Fibroblast of the conjunctiva (primary cell): Measurements from ENCODE around the gene CSTPP1.
"Not testable (repeated sequence)": the region's sequence is repeated elsewhere in the genome, so short reads cannot be mapped to it uniquely, and the experiment has no call there.

Experiments
- DNase-seq: peaks from one replicate; pipeline ENCODE4 v3.0.0-alpha.2; 2010; ENCODE audit warnings: low read depth

Gene CSTPP1

GRCh38 chr11:47099918-47100315 lies 163.4 kb downstream of the CSTPP1 start:
- DNase-seq = no peak

- no peak for DNase-seq
These were observed 164.8 kb downstream of the CSTPP1 start for GRCh38 chr11:47101406-47101805.

GRCh38 chr11:47104261-47104950 lies 167.8 kb downstream of the CSTPP1 start:
- no peak for DNase-seq

- no peak for DNase-seq
These were observed 169.0 kb downstream of the CSTPP1 start for GRCh38 chr11:47105541-47105940.

GRCh38 chr11:47105974-47106373 lies 169.4 kb downstream of the CSTPP1 start:
- DNase-seq = no peak

- DNase-seq = no peak
These were observed 170.3 kb downstream of the CSTPP1 start for GRCh38 chr11:47106798-47107411.

- no peak for DNase-seq
These were observed 171.2 kb downstream of the CSTPP1 start for GRCh38 chr11:47107744-47108143.

GRCh38 chr11:47108214-47108613 lies 171.7 kb downstream of the CSTPP1 start:
- no peak for DNase-seq

- DNase-seq = no peak
These were observed 172.6 kb downstream of the CSTPP1 start for GRCh38 chr11:47109051-47109726.

- DNase-seq = no peak
These were observed 173.2 kb downstream of the CSTPP1 start for GRCh38 chr11:47109727-47110246.

- no peak for DNase-seq
These were observed 174.8 kb downstream of the CSTPP1 start for GRCh38 chr11:47111318-47111804.

- DNase-seq = not testable (repeated sequence)
These were observed 176.4 kb downstream of the CSTPP1 start for GRCh38 chr11:47112941-47113340.

GRCh38 chr11:47118958-47119688 lies 182.6 kb downstream of the CSTPP1 start:
- not testable (repeated sequence) for DNase-seq

- no peak for DNase-seq
These were observed 184.5 kb downstream of the CSTPP1 start for GRCh38 chr11:47121056-47121455.

GRCh38 chr11:47121731-47122130 lies 185.2 kb downstream of the CSTPP1 start:
- DNase-seq = no peak

- DNase-seq = no peak
These were observed 186.5 kb downstream of the CSTPP1 start for GRCh38 chr11:47123094-47123493.

- DNase-seq = no peak
These were observed 188.1 kb downstream of the CSTPP1 start for GRCh38 chr11:47124675-47125074.

GRCh38 chr11:47125083-47125482 lies 188.5 kb downstream of the CSTPP1 start:
- no peak for DNase-seq

- DNase-seq = no peak
These were observed 190.7 kb downstream of the CSTPP1 start for GRCh38 chr11:47127213-47127612.

GRCh38 chr11:47130543-47130942 lies 194.0 kb downstream of the CSTPP1 start:
- DNase-seq = no peak

- DNase-seq = no peak
These were observed 194.6 kb downstream of the CSTPP1 start for GRCh38 chr11:47131136-47131535.

GRCh38 chr11:47132490-47132889 lies 195.9 kb downstream of the CSTPP1 start:
- no peak for DNase-seq
